Fibroblast of gingiva (primary cell): Measurements from ENCODE around the gene MAP3K21.

ENCODE experiments used
- DNase-seq: peaks from one replicate; pipeline ENCODE4 v3.0.0-alpha.2; 2011; ENCODE audit warnings: low read depth

Gene MAP3K21

GRCh38 chr1:233359905-233360304, 32.4 kb downstream of the MAP3K21 start:
- DNase-seq = no peak

DNA sequence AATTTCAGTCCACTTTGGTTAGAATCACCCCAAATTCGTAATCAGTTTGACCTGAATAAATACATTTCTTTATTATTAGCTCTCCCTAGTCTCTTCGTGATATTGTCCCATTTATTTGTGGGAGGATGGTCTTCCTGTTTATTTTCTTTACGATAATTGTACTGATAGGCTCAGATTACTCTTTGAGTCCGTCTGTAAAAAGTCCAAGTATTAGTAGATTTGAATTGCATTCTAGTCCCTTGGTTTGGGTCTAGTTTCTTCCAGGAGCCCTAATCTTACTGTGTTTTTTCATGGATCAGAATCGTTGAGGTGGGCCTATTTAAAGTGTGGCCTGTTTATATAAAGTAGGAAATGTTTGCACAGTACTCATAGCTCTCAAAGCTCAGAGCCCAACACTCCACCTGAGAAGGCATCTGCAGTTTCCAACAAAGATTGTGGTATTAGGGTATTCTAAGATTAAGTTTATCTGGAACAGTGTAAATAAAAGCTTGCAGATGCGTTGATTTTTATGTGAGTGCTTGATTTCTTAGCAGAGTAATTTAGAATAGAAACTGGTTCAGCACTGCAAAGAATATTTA, 33.1 kb downstream of the MAP3K21 start:
- DNase-seq = no peak

DNA sequence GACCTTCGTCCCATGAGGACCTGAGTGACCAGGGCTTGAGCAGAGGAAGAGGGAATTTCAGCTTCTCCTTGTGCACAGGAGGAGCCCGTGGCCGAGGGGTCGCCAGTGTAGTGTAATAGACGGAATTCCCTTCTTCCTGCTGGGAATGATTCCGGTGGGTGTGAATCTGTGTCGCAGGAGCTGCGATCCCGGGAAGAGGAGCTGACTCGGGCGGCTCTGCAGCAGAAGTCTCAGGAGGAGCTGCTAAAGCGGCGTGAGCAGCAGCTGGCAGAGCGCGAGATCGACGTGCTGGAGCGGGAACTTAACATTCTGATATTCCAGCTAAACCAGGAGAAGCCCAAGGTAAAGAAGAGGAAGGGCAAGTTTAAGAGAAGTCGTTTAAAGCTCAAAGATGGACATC, 34.4 kb downstream of the MAP3K21 start:
- DNase-seq = no peak

- DNase-seq = no peak
Measured at GRCh38 chr1:233362743-233363142, 35.2 kb downstream of the MAP3K21 start.

DNA sequence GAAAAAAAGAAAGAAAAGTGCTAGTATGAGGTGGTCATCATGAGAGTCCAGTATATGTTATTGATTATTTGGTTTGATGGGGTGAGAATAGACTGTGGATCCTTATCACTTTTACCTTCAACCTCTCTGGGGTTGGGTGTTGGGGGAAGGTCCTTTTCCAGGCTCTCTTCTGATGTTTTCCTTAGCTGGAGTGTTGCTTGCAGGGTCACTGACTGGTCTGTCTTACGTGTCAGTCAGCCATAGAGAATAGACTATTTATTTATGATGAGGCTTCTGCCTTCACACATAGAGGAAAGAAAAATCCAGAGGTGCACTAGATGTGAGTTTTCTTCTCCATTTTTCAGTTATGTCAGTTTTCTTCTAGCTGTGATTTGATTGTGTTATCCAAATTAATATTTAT, 36.5 kb downstream of the MAP3K21 start:
- no peak for DNase-seq

DNA sequence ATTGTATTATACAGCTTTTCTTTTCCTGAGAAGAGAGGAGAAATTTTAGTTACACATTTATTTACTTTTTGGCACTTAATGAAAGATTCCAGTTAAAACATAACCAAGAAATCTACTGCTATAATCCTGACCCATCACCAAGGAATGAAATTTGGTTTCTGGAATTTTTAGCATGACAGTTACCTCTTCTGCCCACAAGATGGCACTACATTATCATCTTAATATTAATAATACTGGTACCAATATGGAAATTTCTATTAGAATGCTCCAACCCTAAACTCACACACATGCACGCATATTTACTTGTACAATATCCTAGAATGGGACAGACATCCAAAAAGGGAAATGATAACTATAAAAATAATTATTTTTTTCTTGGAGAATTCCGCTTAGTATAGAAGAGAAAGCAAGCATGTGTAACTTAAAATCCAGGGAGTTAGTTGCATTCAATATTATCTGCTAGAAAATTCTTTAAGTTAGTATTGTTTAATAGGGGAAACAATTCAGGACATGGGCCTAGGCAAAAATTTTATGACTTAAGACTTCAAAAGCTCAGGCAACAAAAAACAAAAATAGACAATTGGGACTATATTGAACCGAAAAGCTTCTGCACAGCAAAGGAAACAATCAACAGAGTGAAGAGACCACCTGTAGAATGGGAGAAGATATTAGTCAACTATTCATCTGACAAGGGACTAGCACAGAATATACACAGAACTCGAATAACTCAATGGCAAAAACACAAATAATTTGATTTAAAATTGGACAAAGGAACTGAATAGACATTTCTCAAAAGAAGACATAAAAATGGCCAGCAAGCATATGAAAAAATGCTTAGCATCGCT, 37.4 kb downstream of the MAP3K21 start:
- no peak for DNase-seq

DNA sequence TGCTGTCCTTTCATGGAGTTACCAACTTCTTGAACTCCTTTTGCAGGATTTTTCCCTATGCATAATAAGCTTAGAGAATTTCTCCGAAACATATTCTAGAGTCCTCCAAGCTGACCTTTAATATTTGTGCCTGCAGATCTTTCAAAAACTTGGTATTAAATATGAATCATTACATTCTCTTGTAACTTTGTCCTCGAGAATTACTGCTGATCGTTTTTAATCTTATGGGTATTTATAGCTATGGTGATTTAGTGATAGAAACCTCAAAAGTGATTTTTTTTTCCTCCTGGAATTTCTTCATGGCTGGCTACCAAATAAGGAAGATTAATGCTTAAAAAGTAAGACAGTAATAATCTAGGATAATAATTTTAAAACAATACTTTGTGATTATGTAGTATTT, 39.1 kb downstream of the MAP3K21 start:
- DNase-seq = no peak

DNA sequence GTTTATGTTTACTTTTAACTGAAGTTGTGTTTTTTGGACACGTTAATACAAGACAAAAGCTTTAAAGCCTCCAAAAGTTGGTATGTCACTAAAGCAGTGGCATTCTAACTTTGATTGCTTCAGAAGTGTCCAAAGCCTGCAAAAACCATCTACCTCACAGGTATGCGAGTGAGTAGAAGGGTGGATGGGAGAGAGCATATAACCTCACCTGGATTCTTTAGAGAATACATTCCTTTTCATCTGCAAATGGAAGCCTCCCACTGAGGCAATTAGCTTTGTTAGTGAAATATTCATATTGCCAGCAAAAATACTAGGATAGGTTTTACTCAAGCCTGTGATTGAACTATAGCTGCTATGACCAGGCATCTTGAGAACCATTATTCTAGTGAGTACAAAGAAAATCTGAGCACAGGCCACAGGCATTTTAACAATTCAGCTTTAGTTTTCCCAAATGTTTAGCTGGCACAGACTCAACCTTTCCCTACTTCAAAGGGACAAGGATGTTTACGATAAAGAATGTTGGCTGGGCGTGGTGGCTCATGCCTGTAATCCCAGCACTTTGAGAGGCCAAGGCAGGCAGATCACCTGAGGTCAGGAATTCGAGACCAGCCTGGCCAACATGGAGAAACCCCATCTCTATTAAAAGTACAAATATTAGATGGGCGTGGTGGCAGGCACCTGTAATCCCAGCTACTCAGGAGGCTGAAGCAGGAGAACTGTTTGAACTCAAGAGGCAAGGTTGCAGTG, 39.7 kb downstream of the MAP3K21 start:
- DNase-seq = no peak

- DNase-seq = peak; percentile 57
Measured at GRCh38 chr1:233368106-233368788, 40.7 kb downstream of the MAP3K21 start.

GRCh38 chr1:233368789-233369130, 41.2 kb downstream of the MAP3K21 start:
- DNase-seq = no peak

DNA sequence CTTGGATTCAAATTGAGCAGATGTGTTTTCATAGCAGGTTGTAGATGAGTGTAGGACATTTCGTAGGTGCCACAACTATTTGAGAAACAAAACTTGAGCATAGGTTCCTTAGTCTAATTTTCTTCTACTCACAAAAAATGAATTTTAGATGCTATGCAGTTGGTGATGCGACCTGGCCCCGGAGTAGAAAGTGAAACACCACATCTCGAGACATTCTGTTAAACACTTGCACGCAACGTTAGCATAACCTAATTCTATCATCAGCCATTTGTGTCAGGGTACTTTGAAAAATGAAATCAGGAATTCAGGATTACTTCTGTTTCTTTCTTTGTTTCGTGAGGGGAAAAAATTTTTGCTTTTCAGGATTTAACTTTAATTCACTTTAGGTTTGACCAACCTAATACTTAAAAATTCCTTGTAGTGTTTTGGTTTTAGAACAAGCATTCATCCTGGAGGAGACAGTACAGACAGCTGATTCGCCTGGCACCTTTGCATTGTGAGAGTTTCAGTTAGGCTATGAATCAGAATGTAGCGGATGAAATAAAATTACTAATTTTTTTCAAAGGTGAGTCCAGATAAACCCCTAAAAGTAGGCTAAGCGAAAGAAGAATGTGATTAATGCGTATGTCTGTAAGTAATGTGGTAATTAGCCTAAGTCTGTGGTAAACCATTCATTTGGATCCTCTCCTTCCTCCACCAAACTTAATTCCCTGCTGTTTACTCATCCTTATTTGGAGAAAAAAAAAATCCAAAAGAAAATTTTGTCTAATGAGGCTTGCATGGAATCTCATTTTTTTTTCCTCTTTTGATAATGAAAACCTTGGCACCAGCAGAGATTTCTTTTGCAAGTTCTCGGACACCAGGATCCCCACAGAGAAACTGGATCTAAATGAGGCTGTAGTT, 44.9 kb downstream of the MAP3K21 start:
- DNase-seq = no peak

- no peak for DNase-seq
Measured at GRCh38 chr1:233373226-233373625, 45.7 kb downstream of the MAP3K21 start.

GRCh38 chr1:233375653-233376052, 48.1 kb downstream of the MAP3K21 start:
- no peak for DNase-seq

- DNase-seq = no peak
Measured at GRCh38 chr1:233376382-233377110, 49.0 kb downstream of the MAP3K21 start.

DNA sequence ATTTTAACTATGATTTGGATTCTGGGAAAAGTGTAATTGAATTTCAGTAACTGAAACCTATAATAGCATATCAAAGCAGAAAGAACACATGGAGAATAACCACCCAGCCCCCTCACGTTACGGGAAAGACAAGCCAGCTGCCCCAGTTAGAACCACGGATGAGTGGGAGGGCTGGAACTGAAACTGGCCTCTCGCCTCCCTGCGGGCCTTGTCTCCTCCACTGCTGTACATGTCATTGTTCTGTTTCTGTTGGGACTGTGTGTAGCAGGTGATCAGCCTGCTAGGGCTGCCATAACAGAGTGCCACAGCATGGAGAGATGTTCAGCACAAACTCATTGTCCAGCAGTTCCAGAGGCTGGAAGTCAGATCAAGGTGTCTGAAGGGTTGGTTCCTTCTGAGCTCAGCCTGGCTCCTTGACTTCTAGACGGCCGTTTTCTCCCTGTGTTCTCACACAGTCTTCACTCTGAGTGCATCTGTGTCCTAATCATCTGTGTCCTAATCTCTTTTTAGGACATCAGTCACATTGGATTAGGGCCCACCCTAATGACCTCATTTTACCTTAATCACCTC, 52.4 kb downstream of the MAP3K21 start:
- no peak for DNase-seq

- DNase-seq = no peak
Measured at GRCh38 chr1:233381806-233382205, 54.3 kb downstream of the MAP3K21 start.

DNA sequence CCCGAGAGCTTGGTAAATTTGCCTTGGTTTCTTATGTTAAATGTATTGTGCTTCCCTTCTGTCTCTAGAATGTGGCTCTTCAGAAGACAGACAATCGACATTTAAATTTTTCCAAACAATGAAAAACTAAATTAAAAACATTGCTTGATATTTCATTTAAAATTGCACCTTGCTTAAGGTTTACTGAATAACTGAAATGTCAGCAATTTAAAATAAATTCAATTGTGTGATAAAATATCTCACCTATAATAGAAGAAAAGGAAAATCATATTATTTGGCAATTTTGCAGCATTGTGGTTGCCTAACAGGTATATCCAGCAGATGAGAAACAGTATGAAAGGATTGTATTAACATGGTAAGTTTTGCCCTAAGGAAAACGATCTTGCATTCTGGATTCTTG, 56.5 kb downstream of the MAP3K21 start:
- no peak for DNase-seq

DNA sequence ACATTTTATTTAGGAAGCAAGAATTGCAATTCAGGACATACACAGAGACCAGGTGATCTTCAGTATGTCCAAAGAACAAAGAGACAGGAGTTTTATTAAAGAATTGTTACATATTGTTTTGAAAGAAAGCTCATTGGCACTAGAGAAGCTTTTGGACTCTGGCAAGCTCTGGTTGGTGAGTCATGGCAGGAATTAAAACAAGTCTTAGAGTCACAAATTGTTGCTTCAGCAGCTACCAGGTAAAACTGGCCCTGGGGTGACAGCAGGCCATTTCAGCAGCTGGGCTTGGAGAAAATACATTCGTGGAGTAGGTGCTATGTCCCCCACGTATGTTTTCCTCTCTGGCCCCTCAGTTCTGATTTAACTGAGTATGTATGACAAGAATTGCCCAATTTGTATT, 58.8 kb downstream of the MAP3K21 start:
- peak; percentile 4 for DNase-seq

DNA sequence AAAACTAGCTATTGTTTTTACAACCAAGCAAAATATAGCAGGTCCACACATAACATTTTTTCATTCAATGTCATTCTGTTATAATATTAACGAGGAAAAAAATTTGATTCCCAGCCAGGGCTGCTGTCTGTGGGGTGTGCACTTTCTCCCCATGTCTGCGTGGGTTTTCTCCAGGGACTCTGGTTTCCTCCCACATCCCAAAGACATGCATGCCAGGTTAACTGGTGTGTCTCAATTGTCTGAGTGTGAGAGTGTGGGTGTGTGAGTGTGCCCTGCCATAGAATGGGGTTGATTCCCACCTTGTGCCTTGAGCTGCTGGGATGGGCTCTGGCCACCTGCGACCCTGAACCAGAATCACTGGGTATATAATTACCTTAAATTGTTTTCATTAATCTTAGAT, 60.1 kb downstream of the MAP3K21 start:
- no peak for DNase-seq

DNA sequence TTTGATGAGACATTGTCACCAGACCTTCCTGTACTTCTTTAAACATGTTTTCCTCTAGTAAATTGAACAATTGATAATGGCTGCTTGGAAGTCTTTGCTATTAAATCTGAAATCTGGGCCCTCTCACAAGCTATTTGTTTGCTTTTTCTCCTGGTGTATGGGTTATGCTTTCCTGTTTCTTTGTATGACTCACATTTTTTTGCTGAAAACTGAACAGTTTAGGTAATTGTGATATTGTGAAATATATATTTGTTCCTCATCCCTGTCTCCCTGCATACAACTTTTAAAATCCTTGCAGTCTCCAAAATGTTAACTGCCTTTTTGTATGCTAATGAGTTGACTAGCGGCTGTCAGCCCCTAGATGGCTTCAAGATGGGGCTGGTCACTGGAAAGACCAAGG, 61.6 kb downstream of the MAP3K21 start:
- DNase-seq = no peak

GRCh38 chr1:233389893-233390292, 62.4 kb downstream of the MAP3K21 start:
- no peak for DNase-seq
